Measurements from ENCODE around the gene MED13.
A peak's percentile ranks its signal among the peaks of the same experiment; 100 is the strongest.

Gene MED13

DNA sequence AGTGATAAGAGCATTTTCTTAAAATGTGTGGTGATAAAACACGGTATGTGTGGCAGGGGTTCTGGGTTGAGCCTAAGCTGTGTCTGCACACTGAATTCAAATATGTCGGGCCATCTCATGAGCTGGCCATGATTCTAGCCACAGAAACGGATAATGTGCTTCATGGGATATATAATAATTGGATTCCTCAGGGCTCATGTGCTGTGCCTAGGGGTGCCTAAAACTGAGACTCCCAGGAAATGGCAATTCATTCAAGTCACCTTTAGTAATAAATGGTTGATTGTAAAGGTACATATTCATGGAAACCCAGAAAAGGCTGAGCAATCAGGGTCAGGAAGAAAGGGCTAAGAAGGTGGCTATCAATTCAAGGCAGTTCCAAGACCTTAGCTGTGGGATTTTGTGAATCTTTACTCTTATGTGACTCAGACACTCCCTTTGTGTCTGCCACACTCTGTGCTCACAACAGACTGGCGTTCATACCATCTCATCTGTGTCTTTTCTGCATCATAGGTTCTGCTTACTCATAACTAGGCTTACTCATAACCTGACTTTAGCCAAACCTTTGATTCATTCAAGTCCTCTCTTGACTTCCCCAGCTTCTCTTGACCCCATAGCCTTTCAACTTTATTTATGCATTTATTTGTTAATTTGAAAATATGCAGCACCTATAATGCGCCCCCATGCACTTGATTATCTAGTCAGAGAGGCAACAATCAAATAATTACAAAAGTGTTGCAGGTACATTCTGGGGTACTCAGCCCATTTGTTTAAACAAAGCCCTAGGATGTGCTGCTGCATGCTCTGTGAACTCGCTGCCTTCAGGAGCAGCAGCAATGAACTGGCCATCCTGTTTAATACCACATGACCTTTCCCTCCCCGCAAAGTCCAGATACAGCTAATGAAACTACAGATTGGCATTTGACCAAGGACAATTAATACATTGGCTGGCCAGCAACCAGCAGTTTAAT lies 28.4 kb upstream of the MED13 start:
- no peak for TF ChIP-seq POLR2A (IDR thresholded peaks at IDR 0.05; ENCODE audit: extremely low read depth, insufficient read length)
- no peak for TF ChIP-seq MYC (IDR thresholded peaks at IDR 0.05; ENCODE audit: low read depth, low read length)
- TF ChIP-seq, protein P1, sequence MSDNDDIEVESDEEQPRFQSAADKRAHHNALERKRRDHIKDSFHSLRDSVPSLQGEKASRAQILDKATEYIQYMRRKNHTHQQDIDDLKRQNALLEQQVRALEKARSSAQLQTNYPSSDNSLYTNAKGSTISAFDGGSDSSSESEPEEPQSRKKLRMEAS (IDR thresholded peaks at IDR 0.05; ENCODE audit: low read depth, low read length): no peak
- TF ChIP-seq, protein P2, sequence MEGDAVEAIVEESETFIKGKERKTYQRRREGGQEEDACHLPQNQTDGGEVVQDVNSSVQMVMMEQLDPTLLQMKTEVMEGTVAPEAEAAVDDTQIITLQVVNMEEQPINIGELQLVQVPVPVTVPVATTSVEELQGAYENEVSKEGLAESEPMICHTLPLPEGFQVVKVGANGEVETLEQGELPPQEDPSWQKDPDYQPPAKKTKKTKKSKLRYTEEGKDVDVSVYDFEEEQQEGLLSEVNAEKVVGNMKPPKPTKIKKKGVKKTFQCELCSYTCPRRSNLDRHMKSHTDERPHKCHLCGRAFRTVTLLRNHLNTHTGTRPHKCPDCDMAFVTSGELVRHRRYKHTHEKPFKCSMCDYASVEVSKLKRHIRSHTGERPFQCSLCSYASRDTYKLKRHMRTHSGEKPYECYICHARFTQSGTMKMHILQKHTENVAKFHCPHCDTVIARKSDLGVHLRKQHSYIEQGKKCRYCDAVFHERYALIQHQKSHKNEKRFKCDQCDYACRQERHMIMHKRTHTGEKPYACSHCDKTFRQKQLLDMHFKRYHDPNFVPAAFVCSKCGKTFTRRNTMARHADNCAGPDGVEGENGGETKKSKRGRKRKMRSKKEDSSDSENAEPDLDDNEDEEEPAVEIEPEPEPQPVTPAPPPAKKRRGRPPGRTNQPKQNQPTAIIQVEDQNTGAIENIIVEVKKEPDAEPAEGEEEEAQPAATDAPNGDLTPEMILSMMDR (IDR thresholded peaks at IDR 0.05; ENCODE audit: low read depth, low read length): no peak
- peak; percentile 4 for DNase-seq (ENCODE audit: low read depth)
- H3K4me3 ChIP-seq (ENCODE audit: low read depth, low read length): no peak overlapping the region

DNA sequence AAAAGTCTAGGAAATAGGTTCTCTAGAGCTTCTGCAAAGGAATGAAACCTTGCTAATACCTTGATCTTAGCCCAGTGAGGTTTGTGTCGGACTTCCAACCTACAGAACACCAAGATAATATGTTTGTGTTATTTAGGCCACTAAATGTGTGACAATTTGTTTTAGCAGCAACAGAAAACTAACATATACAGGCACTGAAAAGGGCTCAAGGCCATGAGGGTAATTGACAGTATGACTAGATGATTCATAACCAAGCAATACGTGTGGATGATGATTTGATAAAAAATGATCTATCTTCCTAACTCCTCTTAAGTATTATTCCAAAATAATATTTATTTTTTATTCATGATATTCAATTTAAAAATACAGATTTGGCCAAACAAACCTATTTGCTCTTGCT lies 27.7 kb upstream of the MED13 start:
- TF ChIP-seq, protein P2 (IDR thresholded peaks at IDR 0.05; ENCODE audit: low read depth, low read length): no peak
- TF ChIP-seq, protein P1 (IDR thresholded peaks at IDR 0.05; ENCODE audit: low read depth, low read length): no peak
- no peak for DNase-seq (ENCODE audit: low read depth)
- no peak overlapping the region for H3K4me3 ChIP-seq (ENCODE audit: low read depth, low read length)

DNA sequence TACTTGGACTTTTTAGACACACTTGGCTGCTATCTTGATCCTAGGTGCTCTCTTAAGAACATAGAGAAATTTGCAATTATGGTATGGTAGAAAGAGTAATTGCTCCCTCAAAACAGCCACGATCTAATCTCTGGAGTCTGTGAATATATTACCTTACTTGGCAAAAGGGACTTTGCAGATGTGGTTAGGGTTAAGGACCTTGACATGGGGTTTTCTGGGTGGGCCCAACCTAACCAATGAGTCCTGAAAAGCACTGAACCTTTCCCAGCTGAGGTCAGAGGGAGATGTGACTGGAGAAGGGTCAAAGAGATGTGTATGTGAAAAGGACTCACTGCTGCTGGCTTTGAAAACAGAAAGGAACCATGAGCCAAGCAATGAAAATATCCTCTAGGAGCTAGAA lies 26.7 kb upstream of the MED13 start:
- no peak overlapping the region for H3K4me3 ChIP-seq (ENCODE audit: low read depth, low read length)
- no peak for DNase-seq (ENCODE audit: low read depth)
- TF ChIP-seq, protein P1 (IDR thresholded peaks at IDR 0.05; ENCODE audit: low read depth, low read length): no peak
- no peak for TF ChIP-seq MYC (IDR thresholded peaks at IDR 0.05; ENCODE audit: low read depth, low read length)
- no peak for TF ChIP-seq POLR2A (IDR thresholded peaks at IDR 0.05; ENCODE audit: extremely low read depth, insufficient read length)
- TF ChIP-seq, protein P2 (IDR thresholded peaks at IDR 0.05; ENCODE audit: low read depth, low read length): no peak

DNA sequence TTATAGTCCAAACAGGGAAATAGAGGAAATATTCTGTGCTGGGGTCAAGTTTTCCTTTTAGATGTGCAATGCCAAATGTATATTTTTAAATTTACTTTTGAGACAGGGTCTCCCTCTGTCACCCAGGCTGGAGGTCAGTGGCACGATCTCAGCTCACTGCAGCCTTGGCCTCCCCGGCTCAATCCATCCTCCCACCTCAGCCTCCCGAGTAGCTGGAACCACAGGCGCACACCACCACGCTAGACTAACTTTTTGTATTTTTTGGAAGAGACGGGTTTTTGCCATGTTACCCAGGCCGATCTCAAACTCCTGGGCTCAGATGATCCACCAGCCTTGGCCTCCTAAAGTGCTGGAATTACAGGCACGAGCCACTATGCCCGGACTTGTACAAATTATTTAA lies 25.8 kb upstream of the MED13 start:
- no peak for DNase-seq (ENCODE audit: low read depth)
- TF ChIP-seq, protein P1 (IDR thresholded peaks at IDR 0.05; ENCODE audit: low read depth, low read length): no peak
- TF ChIP-seq MYC (IDR thresholded peaks at IDR 0.05; ENCODE audit: low read depth, low read length) (no peak), POLR2A (IDR thresholded peaks at IDR 0.05; ENCODE audit: extremely low read depth, insufficient read length) (no peak)
- TF ChIP-seq, protein P2 (IDR thresholded peaks at IDR 0.05; ENCODE audit: low read depth, low read length): no peak
- H3K4me3 ChIP-seq (ENCODE audit: low read depth, low read length): no peak overlapping the region

DNA sequence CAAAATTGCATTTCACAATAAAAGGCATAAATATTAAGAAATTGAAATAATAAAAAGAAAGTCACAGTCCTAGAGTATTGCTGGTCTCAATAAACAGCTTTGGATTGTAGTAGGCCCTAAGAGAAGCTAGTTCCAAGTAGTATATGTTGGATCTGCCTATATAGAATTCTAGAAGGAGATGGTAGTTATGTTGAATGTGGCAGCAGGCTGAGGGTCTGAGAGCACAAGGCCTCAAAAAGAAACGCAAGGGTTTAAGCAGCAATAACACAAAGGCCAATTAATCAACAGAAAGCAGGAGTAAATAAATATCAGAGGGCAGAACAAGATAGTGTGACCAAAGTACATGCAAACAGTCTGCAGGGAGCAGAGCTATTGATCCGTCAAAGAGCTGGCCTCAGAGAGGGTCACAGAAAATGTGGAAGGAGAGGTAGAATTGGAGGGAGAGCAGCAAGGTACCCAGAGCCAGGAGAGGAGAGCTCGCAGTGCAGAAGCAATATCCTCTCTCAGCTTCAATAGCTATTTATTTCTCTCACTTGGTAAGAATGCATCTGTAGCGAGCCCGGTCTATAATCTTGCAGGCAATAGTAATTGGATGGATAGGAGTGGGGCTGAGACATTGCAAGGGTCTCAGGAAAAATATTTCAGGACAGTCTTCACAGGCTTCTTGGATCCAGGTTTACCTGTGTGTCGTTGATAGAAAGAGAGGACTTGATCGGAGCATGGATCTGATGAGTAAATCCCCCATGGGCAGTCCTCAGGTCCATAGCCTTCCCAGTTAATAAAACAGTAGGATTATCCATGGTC lies 25.1 kb upstream of the MED13 start:
- H3K4me3 ChIP-seq (ENCODE audit: low read depth, low read length): no peak overlapping the region
- TF ChIP-seq MYC (IDR thresholded peaks at IDR 0.05; ENCODE audit: low read depth, low read length): no peak
- TF ChIP-seq POLR2A (IDR thresholded peaks at IDR 0.05; ENCODE audit: extremely low read depth, insufficient read length): no peak
- TF ChIP-seq, protein P1 (IDR thresholded peaks at IDR 0.05; ENCODE audit: low read depth, low read length): no peak
- TF ChIP-seq, protein P2 (IDR thresholded peaks at IDR 0.05; ENCODE audit: low read depth, low read length): no peak
- no peak for DNase-seq (ENCODE audit: low read depth)
